ENCODE data around the gene PEAK3.

PEAK3 gene

GRCh38 chr19:2288338-2288817, 6.4 kb upstream of the PEAK3 start:
- no peak for DNase-seq

- no peak for DNase-seq
These were observed 5.8 kb upstream of the PEAK3 start for GRCh38 chr19:2287585-2288337.

- no peak for DNase-seq
These were observed 4.6 kb upstream of the PEAK3 start for GRCh38 chr19:2286402-2287140.

- no peak for DNase-seq
These were observed 2.0 kb upstream of the PEAK3 start for GRCh38 chr19:2283835-2284507.

GRCh38 chr19:2282862-2283237, 875 bp upstream of the PEAK3 start:
- no peak for DNase-seq

- DNase-seq, result peak; percentile 47
These were observed 512 bp downstream of the PEAK3 start for GRCh38 chr19:2281265-2282061.

GRCh38 chr19:2280633-2281264, 1.2 kb downstream of the PEAK3 start:
- no peak for DNase-seq

GRCh38 chr19:2278459-2279158, 3.4 kb downstream of the PEAK3 start:
- no peak for DNase-seq

- no peak for DNase-seq
These were observed 4.8 kb downstream of the PEAK3 start for GRCh38 chr19:2277138-2277537.

- DNase-seq, result no peak
These were observed 5.5 kb downstream of the PEAK3 start for GRCh38 chr19:2276429-2276986.

GRCh38 chr19:2275588-2276428, 6.2 kb downstream of the PEAK3 start:
- DNase-seq, result no peak

- peak; percentile 65 for DNase-seq
These were observed 6.9 kb downstream of the PEAK3 start for GRCh38 chr19:2274931-2275535.

- no peak for DNase-seq
These were observed 7.7 kb downstream of the PEAK3 start for GRCh38 chr19:2274185-2274711.

GRCh38 chr19:2273356-2274184, 8.4 kb downstream of the PEAK3 start:
- DNase-seq, result peak; percentile 61

- no peak for DNase-seq
These were observed 10.5 kb downstream of the PEAK3 start for GRCh38 chr19:2271234-2272103.

GRCh38 chr19:2270423-2271233, 11.3 kb downstream of the PEAK3 start:
- DNase-seq, result peak; percentile 56

- no peak for DNase-seq
These were observed 11.9 kb downstream of the PEAK3 start for GRCh38 chr19:2270157-2270422.
